PFSK-1 (cell line): ENCODE data around the gene PTPRT.

Experiments
- FOXP2 ChIP-seq: optimal IDR thresholded peaks from 2 replicates; pipeline ENCODE3; 2011; ENCODE audit warnings: borderline replicate concordance, control low read depth, inconsistent platforms; ENCODE audit not compliant: insufficient read depth; ENCODE audit errors: extremely low read length, extremely low read depth
- POLR2AphosphoS5 ChIP-seq: IDR thresholded peaks from 2 replicates; pipeline ENCODE4 v1.6.1; 2012; ENCODE audit warnings: low read depth, mild to moderate bottlenecking, control low read depth, low read length, moderate library complexity
- REST ChIP-seq, 2 experiments: IDR thresholded peaks; 2 replicates each; pipeline versions ENCODE4 v1.6.1 to v1.8.0; 2011 to 2012; ENCODE audit warnings: low read depth in 2 of 2, low read length in 2 of 2, control low read depth in 1 of 2, inconsistent platforms in 1 of 2, mild to moderate bottlenecking in 1 of 2, moderate library complexity in 1 of 2; ENCODE audit not compliant: insufficient read depth in 1 of 2
- SIN3A ChIP-seq: IDR thresholded peaks from 2 replicates; pipeline ENCODE4 v1.6.1; 2012; ENCODE audit warnings: mild to moderate bottlenecking, low read length, moderate library complexity, borderline replicate concordance; ENCODE audit not compliant: insufficient read depth
- TAF1 ChIP-seq: IDR thresholded peaks from 2 replicates; pipeline ENCODE4 v1.6.1; 2012; ENCODE audit warnings: low read length, control low read depth, borderline replicate concordance; ENCODE audit not compliant: insufficient read depth

- TF ChIP-seq POLR2AphosphoS5, result no peak
- no peak for TF ChIP-seq TAF1
- no peak for TF ChIP-seq SIN3A
- TF ChIP-seq REST (IDR thresholded peaks at IDR 0.05; ENCODE audit: insufficient read depth in 1 of 2, low read depth in 2 of 2, low read length in 2 of 2), result no peak
- no peak for TF ChIP-seq FOXP2
Measured at GRCh38 chr20:42530855-42531448, 658.8 kb downstream of the PTPRT start.
